Stimulated activated CD4-positive, alpha-beta T cell treated with anti-CD3 and anti-CD28 coated beads, Interleukin-1b, Interleukin-23, amount 100 ng/mL, for 24 hours (primary cell): ENCODE results near the gene REG1A.

ENCODE experiments used
- DNase-seq, 4 experiments: peaks; one replicate each; pipeline ENCODE4 v3.0.0-alpha.2; 2020; ENCODE audit warnings: low read depth in 4 of 4, low spot score in 1 of 4

The REG1A gene, protein sequence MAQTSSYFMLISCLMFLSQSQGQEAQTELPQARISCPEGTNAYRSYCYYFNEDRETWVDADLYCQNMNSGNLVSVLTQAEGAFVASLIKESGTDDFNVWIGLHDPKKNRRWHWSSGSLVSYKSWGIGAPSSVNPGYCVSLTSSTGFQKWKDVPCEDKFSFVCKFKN

GRCh38 chr2:79120194-79120713 is at the start of gene REG1A:
REG1A (plus strand) TSS chr2:79120488; CDS start chr2:79120862, 374 bp downstream.
- DNase-seq: no peak

DNA sequence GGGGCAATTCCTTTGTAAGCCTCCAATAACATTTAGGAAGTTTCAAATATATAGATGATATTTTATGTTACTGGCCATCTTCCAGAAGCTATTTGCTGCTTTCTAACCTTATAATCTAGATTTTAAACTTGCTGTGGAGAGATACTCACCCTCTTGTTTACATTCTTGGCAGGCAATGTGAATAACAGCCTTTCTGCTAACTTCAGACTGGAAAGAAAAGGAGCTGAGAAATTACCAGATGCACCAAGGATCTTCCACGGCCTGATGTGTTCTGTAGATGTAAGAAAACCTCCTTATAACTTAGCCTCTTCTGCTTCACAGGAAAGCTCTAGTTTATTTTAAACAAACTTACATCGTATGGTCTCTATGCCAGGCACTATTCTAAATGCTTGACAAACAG is 49.2 kb upstream of the REG1A start:
- no peak for DNase-seq

DNA sequence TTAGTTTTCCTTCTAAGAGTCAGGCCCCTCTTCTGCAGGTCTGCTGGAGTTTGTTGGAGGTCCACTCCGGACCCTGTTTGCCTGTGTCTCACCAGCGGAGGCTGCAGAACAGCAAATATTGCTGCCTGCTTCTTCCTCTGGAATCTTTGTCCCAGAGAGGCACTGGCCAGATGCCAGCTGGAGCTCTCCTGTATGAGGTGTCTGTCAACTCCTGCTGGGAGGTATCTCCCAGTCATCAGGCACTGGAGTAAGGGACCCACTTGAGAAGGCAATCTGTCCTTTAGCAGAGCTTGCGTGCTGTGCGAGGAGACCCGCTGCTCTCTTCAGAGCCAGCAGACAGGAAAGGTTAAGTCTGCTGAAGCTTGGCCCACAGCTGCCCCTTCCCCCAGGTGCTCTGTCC is 37.3 kb upstream of the REG1A start:
- no peak for DNase-seq

DNA sequence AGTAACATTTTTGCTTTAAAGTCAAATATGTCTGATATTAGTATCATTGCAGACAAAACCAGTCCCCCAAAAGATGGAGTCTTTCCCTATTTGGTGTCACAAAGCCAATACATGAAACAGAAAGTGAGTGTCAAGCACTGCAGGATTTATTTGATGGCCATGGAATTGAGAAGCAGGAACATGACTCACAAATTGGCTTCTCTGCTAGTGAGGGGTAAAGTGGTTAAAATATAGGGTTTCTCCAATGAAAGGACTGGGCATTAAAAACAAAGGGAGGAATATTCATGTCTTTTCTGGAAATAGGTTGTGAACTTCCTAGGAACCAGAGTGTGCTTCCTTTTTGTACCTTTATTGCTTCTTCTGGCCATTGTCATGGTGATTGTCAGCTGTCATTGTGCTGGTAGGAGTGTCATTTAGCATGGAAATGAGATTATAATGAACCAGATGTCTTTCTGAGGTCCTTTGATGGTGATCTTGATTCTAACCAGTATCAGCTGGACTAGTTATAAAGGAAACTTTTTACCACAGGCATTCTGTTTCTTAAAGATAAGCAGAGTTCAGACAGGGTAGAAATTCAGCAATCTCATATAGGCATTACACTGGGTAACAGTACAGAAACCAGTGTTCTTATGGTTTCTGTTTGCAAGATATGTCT is 36.6 kb upstream of the REG1A start:
- DNase-seq: no peak

DNA sequence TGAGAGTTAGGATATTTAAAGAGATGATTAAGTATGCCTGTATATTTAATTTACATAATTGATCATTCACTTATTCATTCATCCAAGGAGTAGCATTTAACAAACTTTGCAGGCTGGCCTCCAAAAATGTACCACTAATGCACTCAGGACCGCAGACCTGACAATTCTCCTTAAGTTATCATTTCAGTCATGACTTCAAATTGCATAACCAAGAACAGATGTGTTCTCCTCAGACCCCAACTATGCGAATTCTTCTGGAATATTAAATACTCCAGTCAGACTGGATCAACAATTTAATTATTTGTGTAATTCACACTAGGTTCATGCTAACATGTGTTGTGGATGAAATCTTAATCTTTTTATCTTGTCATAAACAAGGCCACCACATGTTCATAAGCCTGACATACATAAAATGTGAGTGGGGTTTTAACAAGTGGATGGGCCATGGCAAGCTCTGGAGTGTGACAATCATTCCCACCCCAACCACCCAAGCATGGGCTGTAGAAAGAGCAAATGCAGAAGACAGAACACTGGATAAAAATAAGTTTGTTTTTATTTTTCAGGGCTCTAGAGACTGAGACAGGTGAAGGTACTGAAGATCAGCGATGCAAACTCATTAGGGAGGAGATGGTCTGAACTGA is 35.7 kb upstream of the REG1A start:
- DNase-seq: no peak

DNA sequence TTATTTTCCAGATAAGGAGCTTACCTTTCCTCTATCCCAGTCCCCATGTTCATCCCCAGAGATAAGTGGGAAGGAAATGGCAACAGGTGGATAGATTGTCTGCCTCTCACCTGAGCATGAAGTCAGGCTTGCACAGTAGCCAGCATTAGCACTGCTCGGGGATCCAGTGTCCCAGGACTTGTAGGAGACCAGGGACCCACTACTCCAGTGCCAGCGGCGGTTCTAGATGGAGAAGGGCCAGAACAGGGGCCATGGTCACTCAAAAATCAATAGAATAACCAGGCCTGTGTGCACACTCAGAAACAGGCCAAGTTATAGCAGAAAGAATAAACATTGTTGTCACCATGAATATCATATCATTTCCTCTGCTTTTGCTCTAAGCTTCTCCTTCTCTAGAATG is 34.9 kb upstream of the REG1A start:
- no peak for DNase-seq

GRCh38 chr2:79086255-79086654 is 34.0 kb upstream of the REG1A start:
- DNase-seq: no peak

- no peak for DNase-seq
Measured at GRCh38 chr2:79087785-79088364, 32.4 kb upstream of the REG1A start, which contains the start of gene REG1B. REG1B (minus strand) TSS chr2:79087993; CDS start chr2:79087612, 381 bp downstream.

GRCh38 chr2:79090693-79091092 is 29.6 kb upstream of the REG1A start:
- no peak for DNase-seq

DNA sequence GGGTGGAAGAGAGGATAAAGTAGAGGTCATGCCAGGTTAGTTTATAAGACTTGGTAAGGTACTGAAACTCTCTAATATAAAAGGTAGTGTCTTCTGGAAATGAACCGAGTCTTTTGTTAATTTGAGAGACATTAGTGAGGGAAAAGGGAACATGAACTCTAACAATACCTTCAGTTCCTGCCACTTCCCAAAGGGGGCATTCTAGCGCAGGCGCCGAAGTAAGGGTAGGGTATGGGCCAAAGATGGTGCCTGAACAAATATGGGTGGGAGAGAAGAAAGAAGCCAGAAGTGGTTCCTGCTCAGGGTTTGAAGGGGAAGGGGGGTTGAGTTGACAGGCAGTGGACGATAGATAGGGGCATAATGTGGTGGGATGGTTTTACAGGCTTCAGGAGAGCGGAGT is 22.4 kb upstream of the REG1A start:
- no peak for DNase-seq

- DNase-seq: no peak
Measured at GRCh38 chr2:79099140-79099686, 21.1 kb upstream of the REG1A start.

DNA sequence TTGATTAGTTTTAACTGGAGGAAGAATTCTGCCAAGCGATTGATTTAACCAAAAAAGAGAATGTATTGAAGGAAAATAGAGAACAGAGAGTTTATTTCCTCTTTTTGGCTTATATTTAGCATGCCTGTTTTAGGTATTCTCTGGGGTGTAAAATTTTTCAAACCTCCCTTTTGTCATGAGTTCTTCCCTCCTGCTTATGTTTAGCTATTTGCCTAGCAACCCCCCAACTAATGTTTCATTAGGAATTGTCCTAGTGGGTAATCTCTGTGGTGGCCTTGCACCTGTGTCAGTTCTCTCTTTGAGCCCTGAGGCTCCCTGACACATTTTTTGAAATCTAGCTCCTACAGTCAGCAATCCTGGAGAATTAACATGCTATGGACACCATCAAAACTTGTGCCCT is 20.0 kb upstream of the REG1A start:
- no peak for DNase-seq

DNA sequence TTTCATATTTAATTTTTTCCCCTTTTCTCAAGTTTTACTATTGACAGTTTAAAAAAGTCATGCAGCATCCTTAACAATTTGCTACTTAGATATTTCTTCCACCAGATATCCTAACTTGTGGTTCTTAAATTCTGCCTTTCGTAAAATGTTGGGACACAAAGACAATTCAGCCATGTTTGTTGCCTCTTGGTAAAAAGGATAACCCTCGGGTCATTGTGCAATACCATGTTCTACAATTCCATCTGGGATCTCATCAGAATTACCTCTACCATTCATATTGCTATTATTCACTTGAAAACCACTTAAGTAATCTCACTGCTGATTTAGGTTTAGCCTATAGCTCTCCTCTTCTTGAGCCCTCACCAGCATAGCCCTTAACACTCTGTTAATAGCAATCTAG is 19.3 kb upstream of the REG1A start:
- DNase-seq: no peak

DNA sequence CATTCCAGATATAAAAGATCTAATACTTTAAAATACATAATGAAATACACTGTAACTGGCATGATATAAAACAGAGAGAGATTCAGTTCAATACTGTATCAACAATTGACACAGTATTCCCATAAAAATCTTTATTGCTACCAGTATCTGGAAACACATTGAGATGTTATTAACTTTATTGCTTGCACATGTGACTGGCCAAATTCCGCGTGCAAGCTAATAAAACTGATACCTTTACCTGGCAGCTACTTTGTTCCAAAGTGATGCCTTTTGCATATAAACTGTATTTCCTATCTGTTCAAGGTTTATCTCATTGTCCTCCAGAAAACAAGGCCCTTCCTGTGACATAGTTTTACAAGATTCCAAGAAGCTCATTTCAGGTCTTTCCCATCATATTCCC is 17.1 kb upstream of the REG1A start:
- DNase-seq: no peak

GRCh38 chr2:79105259-79105658 is 15.0 kb upstream of the REG1A start:
- no peak for DNase-seq

DNA sequence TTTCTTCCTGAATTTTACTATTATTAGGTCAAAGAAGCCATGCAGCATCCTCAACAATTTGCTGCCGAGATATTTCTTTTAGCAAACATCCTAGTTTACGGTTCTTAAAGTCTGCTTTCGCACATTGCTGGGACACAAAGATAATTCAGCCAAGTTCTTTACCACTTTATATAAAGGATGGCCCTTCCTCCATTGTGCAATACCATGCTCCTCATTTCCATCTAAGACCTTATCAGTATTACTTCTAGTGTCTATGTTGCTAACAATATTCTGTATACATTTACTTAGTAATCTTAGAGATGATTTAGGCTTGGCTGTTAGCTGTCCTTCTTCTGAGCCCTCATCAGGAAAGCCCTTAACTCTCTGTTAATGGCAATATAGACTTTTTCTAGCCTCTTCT is 8.0 kb upstream of the REG1A start:
- DNase-seq: no peak

DNA sequence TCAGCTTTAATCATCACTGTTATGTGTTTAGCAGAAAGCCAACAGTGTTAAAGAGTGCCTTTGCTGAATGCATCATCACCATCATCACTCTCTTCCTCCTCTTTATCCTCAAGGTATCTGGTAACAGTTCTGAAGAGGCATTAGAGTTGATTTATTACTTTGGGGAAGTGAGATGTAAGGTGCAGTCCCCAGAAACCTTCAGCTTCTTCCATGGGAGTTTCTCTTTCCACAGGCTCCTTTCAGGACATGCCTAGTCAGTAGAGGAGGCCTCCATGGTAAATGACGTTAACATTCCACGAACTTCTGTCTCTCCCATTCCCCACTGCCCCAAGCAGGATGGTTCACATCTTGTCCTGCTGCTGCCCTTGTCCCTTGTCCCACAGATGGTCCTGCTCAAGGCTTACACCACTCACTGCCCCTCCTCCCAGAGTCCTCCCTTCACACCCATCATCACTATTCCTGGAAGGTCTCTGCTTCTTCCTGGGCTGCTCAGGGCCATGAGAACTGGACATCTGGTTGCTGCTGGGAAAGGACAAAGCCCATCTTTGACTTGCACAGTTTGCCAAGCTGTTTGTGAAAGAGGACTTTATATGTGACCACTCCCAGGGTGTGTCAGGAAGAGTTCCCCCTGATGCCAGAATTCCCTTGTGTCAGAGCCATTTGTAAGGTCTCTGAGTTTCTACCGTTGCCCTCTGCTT is 5.3 kb upstream of the REG1A start:
- no peak for DNase-seq

DNA sequence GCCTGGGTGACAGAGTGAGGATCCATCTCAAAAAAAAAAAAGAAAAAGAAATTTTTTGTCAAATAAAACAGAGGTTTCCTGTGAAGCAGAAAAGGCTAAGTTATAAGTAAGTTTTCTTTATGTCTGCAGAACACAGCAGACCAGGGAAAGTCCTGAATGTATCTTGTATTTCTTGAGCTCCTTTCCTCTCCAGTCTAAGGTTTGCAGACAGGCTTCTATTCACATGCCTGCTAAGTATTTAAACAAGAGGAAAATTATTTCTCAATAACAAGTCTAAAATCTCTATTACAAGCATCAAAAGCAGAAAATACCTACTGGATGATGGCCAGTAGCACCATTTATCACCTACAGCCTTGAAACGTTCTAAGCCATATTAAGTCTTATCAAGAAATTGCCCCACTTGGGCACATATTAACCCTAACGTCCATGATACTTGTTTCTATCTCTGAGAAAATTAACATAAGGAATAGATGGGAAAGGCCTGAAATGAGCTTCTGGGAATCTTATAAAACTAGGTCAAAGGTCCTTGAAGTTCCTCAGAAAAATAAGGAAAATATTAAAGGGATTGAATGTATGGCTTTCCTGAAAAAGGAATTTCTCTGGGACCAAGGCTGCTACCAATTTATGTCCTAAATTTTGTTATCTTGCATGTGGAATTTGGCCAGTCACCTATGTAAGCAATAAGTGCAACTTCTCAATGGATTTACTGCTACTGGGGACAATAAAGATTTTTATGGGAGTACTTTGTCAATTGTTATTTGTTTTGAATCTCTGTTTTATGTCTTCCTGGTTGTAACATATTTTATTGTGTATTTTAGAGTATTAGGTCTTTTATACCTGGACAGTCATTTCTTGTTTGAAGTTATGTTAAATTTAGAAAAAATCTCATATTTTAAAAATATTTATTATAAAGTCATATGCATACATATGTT is 3.0 kb upstream of the REG1A start:
- no peak for DNase-seq

GRCh38 chr2:79122676-79123075 is 2.4 kb downstream of the REG1A start:
- DNase-seq: no peak
